Measurements from ENCODE around the gene GABRG3. TPM values are rescaled to one million over a fixed set of nuclear protein-coding genes. Genes with fewer than 3 reads are reported as not detected.

GABRG3 gene
- total RNA-seq, 2 experiments from 2014 or later, result not detected

DNA sequence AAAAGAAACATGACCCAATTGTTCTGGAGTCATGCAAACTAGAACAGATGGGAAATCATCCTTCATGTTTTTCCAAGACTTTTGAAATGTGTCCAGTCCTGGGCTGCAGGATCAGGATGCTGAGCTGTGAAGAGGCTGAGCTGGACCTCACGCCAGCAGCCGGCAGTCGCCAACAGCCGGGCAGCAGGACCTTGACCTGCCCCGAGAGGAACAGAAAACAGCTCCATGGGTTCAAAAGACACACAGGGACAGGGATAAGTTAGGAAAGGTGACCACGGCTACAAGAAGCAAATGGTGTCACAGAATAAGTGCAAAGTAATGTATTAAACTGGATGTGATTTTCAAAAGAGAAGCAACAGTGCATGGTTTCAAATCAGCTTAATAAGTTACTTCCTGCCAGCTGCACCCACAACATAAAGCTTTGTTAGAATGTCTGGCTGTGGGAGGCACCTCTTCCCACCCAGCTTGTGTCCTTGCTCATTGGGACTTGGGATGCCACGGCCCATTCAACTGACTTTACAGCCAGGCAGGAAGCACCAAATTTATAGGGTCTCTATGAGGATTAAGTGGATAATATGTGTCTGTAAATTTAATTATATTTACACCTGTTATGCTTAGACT lies 266.4 kb downstream of the GABRG3 start:
- H3K4me3 Mint-ChIP-seq, result no peak overlapping the region
- H3K36me3 Mint-ChIP-seq, result no peaks in the 10 kb centered on the region
- DNase-seq, result no peak
- H3K4me1 Mint-ChIP-seq, result no peaks in the 10 kb centered on the region
- H3K27me3 Mint-ChIP-seq, result no peaks in the 10 kb centered on the region
- H3K9me3 Mint-ChIP-seq, result peaks cover 2% of the 10 kb centered on the region
- H3K27ac Mint-ChIP-seq, result no peak overlapping the region

- no peak for DNase-seq
- H3K27ac Mint-ChIP-seq, result no peak overlapping the region
- no peaks in the 10 kb centered on the region for H3K27me3 Mint-ChIP-seq
- no peak overlapping the region for H3K4me3 Mint-ChIP-seq
- H3K4me1 Mint-ChIP-seq, result no peaks in the 10 kb centered on the region
- no peaks in the 10 kb centered on the region for H3K36me3 Mint-ChIP-seq
- H3K9me3 Mint-ChIP-seq, result peaks cover 4% of the 10 kb centered on the region
These were observed 267.2 kb downstream of the GABRG3 start for GRCh38 chr15:27238209-27238608.

- DNase-seq, result no peak
- H3K9me3 Mint-ChIP-seq, result peaks cover 5% of the 10 kb centered on the region
- no peak overlapping the region for H3K27ac Mint-ChIP-seq
- no peaks in the 10 kb centered on the region for H3K27me3 Mint-ChIP-seq
- no peaks in the 10 kb centered on the region for H3K4me1 Mint-ChIP-seq
- H3K4me3 Mint-ChIP-seq, result no peak overlapping the region
- no peaks in the 10 kb centered on the region for H3K36me3 Mint-ChIP-seq
These were observed 267.9 kb downstream of the GABRG3 start for GRCh38 chr15:27238707-27239423.

DNA sequence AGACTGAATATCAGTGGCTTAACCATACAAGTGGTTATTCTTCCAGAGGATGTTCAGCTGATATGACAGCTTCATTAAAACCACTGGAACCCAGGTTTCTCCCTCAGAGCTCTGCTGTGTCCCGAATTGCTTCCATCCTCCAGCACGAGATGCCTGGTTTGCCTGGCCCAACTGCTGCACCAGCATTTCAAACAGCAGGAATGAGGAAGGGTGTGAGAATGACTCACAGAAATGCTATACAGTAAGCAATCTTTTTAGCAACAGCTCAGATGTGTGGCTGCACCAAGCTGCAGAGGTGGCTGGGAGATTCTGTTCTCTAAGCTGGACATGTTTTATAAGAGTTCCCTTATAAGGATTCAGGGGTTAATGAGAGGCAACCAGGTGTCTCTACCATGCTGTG lies 271.0 kb downstream of the GABRG3 start:
- H3K9me3 Mint-ChIP-seq, result peaks cover 2% of the 10 kb centered on the region
- H3K27ac Mint-ChIP-seq, result no peak overlapping the region
- H3K4me1 Mint-ChIP-seq, result no peaks in the 10 kb centered on the region
- no peaks in the 10 kb centered on the region for H3K36me3 Mint-ChIP-seq
- no peak for DNase-seq
- H3K4me3 Mint-ChIP-seq, result no peak overlapping the region
- no peaks in the 10 kb centered on the region for H3K27me3 Mint-ChIP-seq

GRCh38 chr15:27244047-27244446 lies 273.1 kb downstream of the GABRG3 start:
- Mint-ChIP-seq H3K9me3 (peaks cover 2% of the 10 kb centered on the region), H3K4me1 (no peaks in the 10 kb centered on the region), H3K4me3 (no peak overlapping the region), H3K27me3 (no peaks in the 10 kb centered on the region), H3K36me3 (no peaks in the 10 kb centered on the region), H3K27ac (no peak overlapping the region)
- DNase-seq, result no peak

GRCh38 chr15:27248251-27248650 lies 277.3 kb downstream of the GABRG3 start:
- no peak overlapping the region for H3K27ac Mint-ChIP-seq
- no peak overlapping the region for H3K4me3 Mint-ChIP-seq
- H3K9me3 Mint-ChIP-seq, result peaks cover under 1% of the 10 kb centered on the region
- no peaks in the 10 kb centered on the region for H3K4me1 Mint-ChIP-seq
- H3K27me3 Mint-ChIP-seq, result no peaks in the 10 kb centered on the region
- DNase-seq, result no peak
- H3K36me3 Mint-ChIP-seq, result no peaks in the 10 kb centered on the region

GRCh38 chr15:27249046-27249759 lies 278.2 kb downstream of the GABRG3 start:
- Mint-ChIP-seq H3K4me3 (no peak overlapping the region), H3K36me3 (no peaks in the 10 kb centered on the region), H3K9me3 (no peaks in the 10 kb centered on the region), H3K27me3 (no peaks in the 10 kb centered on the region), H3K27ac (no peak overlapping the region), H3K4me1 (no peaks in the 10 kb centered on the region)
- DNase-seq, result no peak

GRCh38 chr15:27249760-27250109 lies 278.8 kb downstream of the GABRG3 start:
- Mint-ChIP-seq H3K9me3 (no peaks in the 10 kb centered on the region), H3K27ac (no peak overlapping the region), H3K36me3 (no peaks in the 10 kb centered on the region), H3K27me3 (no peaks in the 10 kb centered on the region), H3K4me1 (no peaks in the 10 kb centered on the region), H3K4me3 (no peak overlapping the region)
- no peak for DNase-seq

- H3K9me3 Mint-ChIP-seq, result no peaks in the 10 kb centered on the region
These were observed 279.2 kb downstream of the GABRG3 start for GRCh38 chr15:27250223-27250622.

DNA sequence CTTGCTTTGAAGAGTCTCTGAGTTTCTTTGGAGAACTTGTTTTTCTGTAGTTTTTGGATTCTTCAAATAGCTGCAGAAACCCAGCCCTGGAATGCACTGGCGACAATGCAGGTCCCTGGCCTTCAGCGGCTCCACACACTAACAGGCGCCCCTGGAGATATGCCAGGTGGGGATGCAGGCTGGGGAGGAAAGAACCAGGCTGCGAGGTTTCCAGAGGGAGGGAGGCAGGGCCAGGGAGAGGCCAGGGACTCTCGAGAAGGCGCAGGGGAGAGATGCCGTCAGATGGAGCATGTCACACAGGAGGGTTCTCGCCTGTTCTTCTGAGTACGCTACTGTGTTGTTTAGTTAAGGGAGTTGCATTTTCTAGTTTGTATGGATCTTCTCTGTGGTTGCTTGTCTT lies 283.1 kb downstream of the GABRG3 start:
- no peak for DNase-seq
- H3K4me1 Mint-ChIP-seq, result no peaks in the 10 kb centered on the region
- no peak overlapping the region for H3K27ac Mint-ChIP-seq
- H3K27me3 Mint-ChIP-seq, result peaks cover 4% of the 10 kb centered on the region
- no peak overlapping the region for H3K4me3 Mint-ChIP-seq
- no peaks in the 10 kb centered on the region for H3K9me3 Mint-ChIP-seq
- no peaks in the 10 kb centered on the region for H3K36me3 Mint-ChIP-seq

More at GRCh38 chr15:27250223-27250622, 279.2 kb downstream of the GABRG3 start:
- no peaks in the 10 kb centered on the region for H3K27me3 Mint-ChIP-seq
- H3K27ac Mint-ChIP-seq, result no peak overlapping the region
- H3K4me3 Mint-ChIP-seq, result no peak overlapping the region
- H3K36me3 Mint-ChIP-seq, result no peaks in the 10 kb centered on the region
- H3K4me1 Mint-ChIP-seq, result no peaks in the 10 kb centered on the region
- no peak for DNase-seq

- H3K4me3 Mint-ChIP-seq, result no peak overlapping the region
- no peaks in the 10 kb centered on the region for H3K36me3 Mint-ChIP-seq
- H3K27ac Mint-ChIP-seq, result no peak overlapping the region
These were observed 283.8 kb downstream of the GABRG3 start for GRCh38 chr15:27254801-27255200.

GRCh38 chr15:27256446-27256845 lies 285.5 kb downstream of the GABRG3 start:
- Mint-ChIP-seq H3K36me3 (no peaks in the 10 kb centered on the region), H3K9me3 (peaks cover 3% of the 10 kb centered on the region), H3K27me3 (peaks cover 4% of the 10 kb centered on the region), H3K4me1 (no peaks in the 10 kb centered on the region), H3K4me3 (no peak overlapping the region), H3K27ac (no peak overlapping the region)
- DNase-seq, result no peak

More at GRCh38 chr15:27254801-27255200, 283.8 kb downstream of the GABRG3 start:
- peaks cover 3% of the 10 kb centered on the region for H3K9me3 Mint-ChIP-seq
- peaks cover 4% of the 10 kb centered on the region for H3K27me3 Mint-ChIP-seq
- DNase-seq, result no peak
- no peaks in the 10 kb centered on the region for H3K4me1 Mint-ChIP-seq

GRCh38 chr15:27258287-27258686 lies 287.3 kb downstream of the GABRG3 start:
- Mint-ChIP-seq H3K4me3 (no peak overlapping the region), H3K9me3 (peaks cover 5% of the 10 kb centered on the region), H3K27ac (no peak overlapping the region), H3K4me1 (no peaks in the 10 kb centered on the region), H3K36me3 (no peaks in the 10 kb centered on the region), H3K27me3 (peaks cover 4% of the 10 kb centered on the region)
- no peak for DNase-seq

DNA sequence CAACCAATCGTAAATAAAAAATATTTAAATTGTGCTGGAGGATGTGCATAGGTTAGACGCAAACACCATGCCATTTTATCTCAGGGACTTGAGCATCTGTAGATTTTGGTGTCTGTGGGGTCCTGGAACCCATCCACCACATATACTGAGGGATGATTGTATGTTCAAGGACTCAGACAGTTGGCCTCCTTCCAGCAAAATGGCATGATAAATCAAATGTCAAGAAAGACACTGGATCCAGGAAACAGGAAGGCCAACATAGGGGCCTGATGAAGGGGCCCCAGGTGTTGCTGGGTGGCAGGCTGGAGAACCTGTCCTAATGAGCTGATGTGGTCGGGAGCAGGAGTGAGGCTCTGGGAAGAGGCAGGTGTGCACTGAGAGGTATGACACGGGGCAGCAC lies 289.5 kb downstream of the GABRG3 start:
- DNase-seq, result no peak
- no peaks in the 10 kb centered on the region for H3K4me1 Mint-ChIP-seq
- peaks cover 4% of the 10 kb centered on the region for H3K27me3 Mint-ChIP-seq
- H3K4me3 Mint-ChIP-seq, result no peak overlapping the region
- no peak overlapping the region for H3K27ac Mint-ChIP-seq
- H3K9me3 Mint-ChIP-seq, result peaks cover 5% of the 10 kb centered on the region
- H3K36me3 Mint-ChIP-seq, result no peaks in the 10 kb centered on the region

DNA sequence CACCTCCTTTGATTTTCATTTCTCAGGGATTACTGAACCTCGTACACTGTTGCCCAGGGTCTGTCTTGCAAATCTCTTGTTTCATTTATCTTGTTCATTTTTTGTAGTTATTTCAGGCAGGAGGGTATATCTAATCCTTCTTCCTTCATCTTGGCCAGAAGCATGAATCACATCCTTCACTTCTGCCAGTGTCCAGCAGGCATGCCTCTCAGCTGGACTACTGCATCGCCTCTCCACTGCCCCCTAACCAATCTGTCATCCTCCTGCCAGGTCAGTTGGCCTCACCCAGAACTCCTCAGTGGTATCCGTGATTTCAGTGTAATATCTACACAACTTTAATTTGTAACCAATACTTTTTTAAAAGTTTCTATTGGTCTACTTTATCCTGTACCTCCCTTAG lies 297.9 kb downstream of the GABRG3 start:
- Mint-ChIP-seq H3K36me3 (no peaks in the 10 kb centered on the region), H3K27ac (no peak overlapping the region), H3K4me3 (no peak overlapping the region), H3K27me3 (no peaks in the 10 kb centered on the region), H3K9me3 (peaks cover 14% of the 10 kb centered on the region), H3K4me1 (no peaks in the 10 kb centered on the region)
- no peak for DNase-seq
